HepG2 (cell line): Measurements from ENCODE around the gene RSKR. TPM values are rescaled to one million over a fixed set of nuclear protein-coding genes. Genes with fewer than 3 reads are reported as not detected.

Source experiments
- CEBPB ChIP-seq: IDR thresholded peaks from 2 replicates; pipeline ENCODE4 v1.6.1; 2011; ENCODE audit warnings: low read depth, low read length, improper control_type of control experiment, borderline replicate concordance
- HOXA5 ChIP-seq: sonication (generic); formaldehyde crosslinking; IDR thresholded peaks from 2 replicates; pipeline ENCODE4 v1.4.0; 2020; ENCODE audit warnings: missing genetic modification reagents
- TFDP2 ChIP-seq: sonication (generic); formaldehyde crosslinking; IDR thresholded peaks from 2 replicates; pipeline ENCODE4 v1.4.0; 2020; ENCODE audit warnings: missing genetic modification reagents
- ZBTB10 ChIP-seq: sonication (generic); formaldehyde crosslinking; IDR thresholded peaks from 2 replicates; pipeline ENCODE4 v1.4.0; 2020; ENCODE audit warnings: missing genetic modification reagents, borderline replicate concordance
- ZNF232 ChIP-seq: sonication (generic); formaldehyde crosslinking; IDR thresholded peaks from 2 replicates; pipeline ENCODE4 v1.4.0; 2020; ENCODE audit warnings: missing genetic modification reagents, borderline replicate concordance
- ZNF333 ChIP-seq: sonication (generic); formaldehyde crosslinking; IDR thresholded peaks from 2 replicates; pipeline ENCODE4 v1.4.0; 2020; ENCODE audit warnings: mild to moderate bottlenecking, missing genetic modification reagents, borderline replicate concordance
- ZNF547 ChIP-seq: sonication (generic); formaldehyde crosslinking; IDR thresholded peaks from 2 replicates; pipeline ENCODE4 v1.5.1; 2020; ENCODE audit warnings: mild to moderate bottlenecking, missing genetic modification reagents
- ZNF761 ChIP-seq: sonication (generic); formaldehyde crosslinking; conservative IDR thresholded peaks from 2 replicates; pipeline ENCODE4 v1.4.0; 2020; ENCODE audit warnings: mild to moderate bottlenecking, missing genetic modification reagents
- polyA plus RNA-seq, 8 experiments: library from polyadenylated mRNA; depleted of rRNA in 3 of 8; stranded (reverse) in 7 of 8; unstranded in 1 of 8; fragments of >200 nt; fragmentation: Illumina TruSeq in 4 of 8; extraction: Trizol in 4 of 8; gene quantifications; 2 replicates each; pipeline versions ENCODE4 v1.2.1 to v1.2.3, GENCODE V29; 2011 to 2016; ENCODE audit warnings: low read depth in 4 of 8, missing spikeins in 1 of 8, mixed read lengths in 1 of 8; ENCODE audit not compliant: insufficient read depth in 1 of 8
- total RNA-seq, 5 experiments: library from RNA; depleted of rRNA; stranded (reverse); fragments of >200 nt; fragmentation: Illumina TruSeq; extraction: Trizol; gene quantifications; 2 replicates each; pipeline ENCODE4 v1.2.3, GENCODE V29; 2016; ENCODE audit warnings: low read depth in 1 of 5
- TF ChIP-seq, protein P1 (sequence below): sonication (generic); formaldehyde crosslinking; IDR thresholded peaks from 2 replicates; pipeline ENCODE4 v1.5.1; 2020; ENCODE audit warnings: mild to moderate bottlenecking, missing genetic modification reagents, borderline replicate concordance
- TF ChIP-seq, protein P2 (sequence below): sonication (generic); formaldehyde crosslinking; IDR thresholded peaks from 2 replicates; pipeline ENCODE4 v1.4.0; 2020; ENCODE audit warnings: missing genetic modification reagents
- TF ChIP-seq, protein P3 (sequence below): sonication (generic); formaldehyde crosslinking; IDR thresholded peaks from 2 replicates; pipeline ENCODE4 v1.8.0; 2022; ENCODE audit warnings: mild to moderate bottlenecking, missing genetic modification reagents, moderate library complexity

RSKR gene
- total and polyA plus RNA-seq, 2 of the 13 experiments (the other 11 are each of a cell fraction or from before 2014, with no cell fraction given) = 5.0 to 10.4 TPM

GRCh38 chr17:28661635-28662526 lies 47.9 kb upstream of the RSKR start, which contains the start of the genes SDF2 and SUPT6H (continued):
- TF ChIP-seq, protein P1, sequence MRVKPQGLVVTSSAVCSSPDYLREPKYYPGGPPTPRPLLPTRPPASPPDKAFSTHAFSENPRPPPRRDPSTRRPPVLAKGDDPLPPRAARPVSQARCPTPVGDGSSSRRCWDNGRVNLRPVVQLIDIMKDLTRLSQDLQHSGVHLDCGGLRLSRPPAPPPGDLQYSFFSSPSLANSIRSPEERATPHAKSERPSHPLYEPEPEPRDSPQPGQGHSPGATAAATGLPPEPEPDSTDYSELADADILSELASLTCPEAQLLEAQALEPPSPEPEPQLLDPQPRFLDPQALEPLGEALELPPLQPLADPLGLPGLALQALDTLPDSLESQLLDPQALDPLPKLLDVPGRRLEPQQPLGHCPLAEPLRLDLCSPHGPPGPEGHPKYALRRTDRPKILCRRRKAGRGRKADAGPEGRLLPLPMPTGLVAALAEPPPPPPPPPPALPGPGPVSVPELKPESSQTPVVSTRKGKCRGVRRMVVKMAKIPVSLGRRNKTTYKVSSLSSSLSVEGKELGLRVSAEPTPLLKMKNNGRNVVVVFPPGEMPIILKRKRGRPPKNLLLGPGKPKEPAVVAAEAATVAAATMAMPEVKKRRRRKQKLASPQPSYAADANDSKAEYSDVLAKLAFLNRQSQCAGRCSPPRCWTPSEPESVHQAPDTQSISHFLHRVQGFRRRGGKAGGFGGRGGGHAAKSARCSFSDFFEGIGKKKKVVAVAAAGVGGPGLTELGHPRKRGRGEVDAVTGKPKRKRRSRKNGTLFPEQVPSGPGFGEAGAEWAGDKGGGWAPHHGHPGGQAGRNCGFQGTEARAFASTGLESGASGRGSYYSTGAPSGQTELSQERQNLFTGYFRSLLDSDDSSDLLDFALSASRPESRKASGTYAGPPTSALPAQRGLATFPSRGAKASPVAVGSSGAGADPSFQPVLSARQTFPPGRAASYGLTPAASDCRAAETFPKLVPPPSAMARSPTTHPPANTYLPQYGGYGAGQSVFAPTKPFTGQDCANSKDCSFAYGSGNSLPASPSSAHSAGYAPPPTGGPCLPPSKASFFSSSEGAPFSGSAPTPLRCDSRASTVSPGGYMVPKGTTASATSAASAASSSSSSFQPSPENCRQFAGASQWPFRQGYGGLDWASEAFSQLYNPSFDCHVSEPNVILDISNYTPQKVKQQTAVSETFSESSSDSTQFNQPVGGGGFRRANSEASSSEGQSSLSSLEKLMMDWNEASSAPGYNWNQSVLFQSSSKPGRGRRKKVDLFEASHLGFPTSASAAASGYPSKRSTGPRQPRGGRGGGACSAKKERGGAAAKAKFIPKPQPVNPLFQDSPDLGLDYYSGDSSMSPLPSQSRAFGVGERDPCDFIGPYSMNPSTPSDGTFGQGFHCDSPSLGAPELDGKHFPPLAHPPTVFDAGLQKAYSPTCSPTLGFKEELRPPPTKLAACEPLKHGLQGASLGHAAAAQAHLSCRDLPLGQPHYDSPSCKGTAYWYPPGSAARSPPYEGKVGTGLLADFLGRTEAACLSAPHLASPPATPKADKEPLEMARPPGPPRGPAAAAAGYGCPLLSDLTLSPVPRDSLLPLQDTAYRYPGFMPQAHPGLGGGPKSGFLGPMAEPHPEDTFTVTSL (CRISPR knock-in tag) = peak; percentile 57; the same call in 1 of the 2 replicates
- TF ChIP-seq, protein P2, sequence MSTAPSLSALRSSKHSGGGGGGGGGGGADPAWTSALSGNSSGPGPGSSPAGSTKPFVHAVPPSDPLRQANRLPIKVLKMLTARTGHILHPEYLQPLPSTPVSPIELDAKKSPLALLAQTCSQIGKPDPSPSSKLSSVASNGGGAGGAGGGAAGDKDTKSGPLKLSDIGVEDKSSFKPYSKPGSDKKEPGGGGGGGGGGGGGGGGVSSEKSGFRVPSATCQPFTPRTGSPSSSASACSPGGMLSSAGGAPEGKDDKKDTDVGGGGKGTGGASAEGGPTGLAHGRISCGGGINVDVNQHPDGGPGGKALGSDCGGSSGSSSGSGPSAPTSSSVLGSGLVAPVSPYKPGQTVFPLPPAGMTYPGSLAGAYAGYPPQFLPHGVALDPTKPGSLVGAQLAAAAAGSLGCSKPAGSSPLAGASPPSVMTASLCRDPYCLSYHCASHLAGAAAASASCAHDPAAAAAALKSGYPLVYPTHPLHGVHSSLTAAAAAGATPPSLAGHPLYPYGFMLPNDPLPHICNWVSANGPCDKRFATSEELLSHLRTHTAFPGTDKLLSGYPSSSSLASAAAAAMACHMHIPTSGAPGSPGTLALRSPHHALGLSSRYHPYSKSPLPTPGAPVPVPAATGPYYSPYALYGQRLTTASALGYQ (CRISPR knock-in tag) = no peak
- no peak for TF ChIP-seq HOXA5 (CRISPR knock-in tag)
- no peak for TF ChIP-seq ZNF232 (CRISPR knock-in tag)
- TF ChIP-seq ZNF761 (CRISPR knock-in tag) = no peak; the same call in 1 of the 2 replicates
- TF ChIP-seq CEBPB = no peak
- TF ChIP-seq, protein P3, sequence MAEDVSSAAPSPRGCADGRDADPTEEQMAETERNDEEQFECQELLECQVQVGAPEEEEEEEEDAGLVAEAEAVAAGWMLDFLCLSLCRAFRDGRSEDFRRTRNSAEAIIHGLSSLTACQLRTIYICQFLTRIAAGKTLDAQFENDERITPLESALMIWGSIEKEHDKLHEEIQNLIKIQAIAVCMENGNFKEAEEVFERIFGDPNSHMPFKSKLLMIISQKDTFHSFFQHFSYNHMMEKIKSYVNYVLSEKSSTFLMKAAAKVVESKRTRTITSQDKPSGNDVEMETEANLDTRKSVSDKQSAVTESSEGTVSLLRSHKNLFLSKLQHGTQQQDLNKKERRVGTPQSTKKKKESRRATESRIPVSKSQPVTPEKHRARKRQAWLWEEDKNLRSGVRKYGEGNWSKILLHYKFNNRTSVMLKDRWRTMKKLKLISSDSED (CRISPR knock-in tag) = no peak
- TF ChIP-seq ZNF547 (CRISPR knock-in tag) = peak; percentile 84
- TF ChIP-seq TFDP2 (CRISPR knock-in tag) = peak; percentile 75
- no peak; the same call in 1 of the 2 replicates for TF ChIP-seq ZNF333
- TF ChIP-seq ZBTB10 (CRISPR knock-in tag) = peak; percentile 35; the same call in 1 of the 2 replicates
